HG02678 (cell line): ENCODE measurements around the gene ADAMTSL4.
A peak's percentile ranks its signal among the peaks of the same experiment; 100 is the strongest.
"Not testable (repeated sequence)": the region's sequence is repeated elsewhere in the genome, so short reads cannot be mapped to it uniquely, and the experiment has no call there.

Experiments
- ATAC-seq: cut with Tn5 transposase; IDR thresholded peaks from one replicate; pipeline ENCODE4 v1.9.1; 2021; ENCODE audit warnings: mild to moderate bottlenecking, moderate library complexity; ENCODE audit not compliant: unreplicated experiment

ADAMTSL4 gene

GRCh38 chr1:150555198-150555970, 6.2 kb downstream of the ADAMTSL4 start:
- no peak for ATAC-seq

GRCh38 chr1:150555971-150556865, 7.0 kb downstream of the ADAMTSL4 start:
- ATAC-seq, result no peak

- ATAC-seq, result no peak
Measured at GRCh38 chr1:150557065-150557600, 7.9 kb downstream of the ADAMTSL4 start.

GRCh38 chr1:150557813-150558212, 8.6 kb downstream of the ADAMTSL4 start:
- no peak for ATAC-seq

GRCh38 chr1:150558303-150558704, 9.1 kb downstream of the ADAMTSL4 start:
- no peak for ATAC-seq

GRCh38 chr1:150558761-150559655, 9.8 kb downstream of the ADAMTSL4 start:
- no peak for ATAC-seq

- no peak for ATAC-seq
Measured at GRCh38 chr1:150559656-150560010, 10.4 kb downstream of the ADAMTSL4 start.

GRCh38 chr1:150560011-150560438, 10.8 kb downstream of the ADAMTSL4 start:
- ATAC-seq, result no peak

- ATAC-seq, result peak; percentile 31
Measured at GRCh38 chr1:150560576-150561253, 11.5 kb downstream of the ADAMTSL4 start.

GRCh38 chr1:150561254-150561973, 12.2 kb downstream of the ADAMTSL4 start:
- peak; percentile 18 for ATAC-seq

GRCh38 chr1:150561974-150562445, 12.8 kb downstream of the ADAMTSL4 start:
- ATAC-seq, result peak; percentile 40

- peak; percentile 43 for ATAC-seq
Measured at GRCh38 chr1:150562446-150563339, 13.5 kb downstream of the ADAMTSL4 start.

- peak; percentile 25 for ATAC-seq
Measured at GRCh38 chr1:150563340-150564038, 14.3 kb downstream of the ADAMTSL4 start.

GRCh38 chr1:150564051-150564991, 15.1 kb downstream of the ADAMTSL4 start:
- ATAC-seq, result no peak

GRCh38 chr1:150565240-150565991, 16.2 kb downstream of the ADAMTSL4 start:
- ATAC-seq, result not testable (repeated sequence)
